Activated CD8-positive, alpha-beta memory T cell treated with anti-CD3 and anti-CD28 coated beads for 4 hours (primary cell): ENCODE measurements around the gene NAAA.
"Not testable (repeated sequence)": the region's sequence is repeated elsewhere in the genome, so short reads cannot be mapped to it uniquely, and the experiment has no call there.

Experiments
- DNase-seq, 2 donors: peaks; one replicate each; pipeline ENCODE4 v3.0.0-alpha.2; 2020; ENCODE audit warnings: low read depth in 2 of 2

NAAA gene

GRCh38 chr4:75919920-75920319 lies 20.9 kb downstream of the NAAA start:
- no peak for DNase-seq

- no peak for DNase-seq
Observed at GRCh38 chr4:75916091-75916661, 24.6 kb downstream of the NAAA start.

- DNase-seq = no peak
Observed at GRCh38 chr4:75912968-75913367, 27.8 kb downstream of the NAAA start.

GRCh38 chr4:75910831-75911230 lies 30.0 kb downstream of the NAAA start:
- DNase-seq = not testable (repeated sequence)

GRCh38 chr4:75909405-75909804 lies 31.4 kb downstream of the NAAA start:
- no peak for DNase-seq

- DNase-seq = no peak
Observed at GRCh38 chr4:75908555-75908954, 32.3 kb downstream of the NAAA start.

GRCh38 chr4:75907966-75908365 lies 32.8 kb downstream of the NAAA start:
- no peak for DNase-seq

GRCh38 chr4:75904076-75904475 lies 36.7 kb downstream of the NAAA start:
- DNase-seq = no peak

- no peak for DNase-seq
Observed at GRCh38 chr4:75902352-75902751, 38.5 kb downstream of the NAAA start, which contains the start of gene PPEF2. Gene PPEF2 (minus strand): TSS chr4:75902452. CDS start chr4:75896325, 6,127 bp downstream.

GRCh38 chr4:75898536-75898935 lies 42.3 kb downstream of the NAAA start:
- no peak for DNase-seq

- DNase-seq = no peak
Observed at GRCh38 chr4:75895744-75896314, 45.0 kb downstream of the NAAA start.

GRCh38 chr4:75892508-75892907 lies 48.3 kb downstream of the NAAA start:
- no peak for DNase-seq

GRCh38 chr4:75891611-75892010 lies 49.2 kb downstream of the NAAA start:
- no peak for DNase-seq

GRCh38 chr4:75889537-75890199 lies 51.1 kb downstream of the NAAA start:
- DNase-seq = no peak

- no peak for DNase-seq
Observed at GRCh38 chr4:75886104-75886503, 54.7 kb downstream of the NAAA start.

GRCh38 chr4:75881476-75881875 lies 59.3 kb downstream of the NAAA start:
- no peak for DNase-seq

- no peak for DNase-seq
Observed at GRCh38 chr4:75880278-75880677, 60.5 kb downstream of the NAAA start.

- no peak for DNase-seq
Observed at GRCh38 chr4:75878246-75878756, 62.5 kb downstream of the NAAA start.

GRCh38 chr4:75876218-75876617 lies 64.6 kb downstream of the NAAA start:
- no peak for DNase-seq

- no peak for DNase-seq
Observed at GRCh38 chr4:75869100-75869499, 71.7 kb downstream of the NAAA start.

- no peak for DNase-seq
Observed at GRCh38 chr4:75867130-75867529, 73.7 kb downstream of the NAAA start.
